HepG2 (cell line): ENCODE results near the gene KCNK10. TPM values are rescaled to one million over a fixed set of nuclear protein-coding genes. Genes with fewer than 3 reads are reported as not detected.

Source experiments
- ATAC-seq: fragments of 200-7000 bp; cut with Tn5 transposase; 3 replicates; pipeline ENCODE4 v1.9.1; 2020; ENCODE audit warnings: mild to moderate bottlenecking, moderate library complexity
- BruUV-seq: library from RNA; stranded (reverse); fragments of 400-500 nt; replicated peaks from 2 replicates; lab custom pipeline; 2021; lab: Mats Ljungman, UMichigan
- CTCF ChIA-PET: fragments of 300-600 bp; formaldehyde crosslinking; extraction: SDS; loops from one replicate; lab custom pipeline; 2021; ENCODE audit warnings: low total read pairs, inconsistent platforms, low intra/inter-chr PET ratio; lab: Yijun Ruan, JAX
- POLR2A ChIA-PET: fragments of 350-600 bp; sonication (Branson Sonifier 250); formaldehyde crosslinking; loops from one replicate; lab custom pipeline; 2020; ENCODE audit warnings: antibody characterized with exemption, inconsistent platforms; lab: Yijun Ruan, JAX
- DNase-seq: peaks from one replicate; pipeline ENCODE4 v3.0.0-alpha.2; 2015; ENCODE audit warnings: low spot score
- FAIRE-seq: peaks from 3 replicates; lab custom pipeline; 2011; peaks lifted over from hg19 to GRCh38; lab: Jason Lieb, UNC
- H2AFZ ChIP-seq: one replicate; pipeline ENCODE4 v1.6.1; 2011; ENCODE audit warnings: low read length, inconsistent platforms
- H3K27ac ChIP-seq: fragments of 300-600 bp; 3 replicates; pipeline ENCODE4 v1.8.0; 2011; ENCODE audit warnings: mixed run types, mild to moderate bottlenecking, mixed read lengths, low read length, inconsistent platforms; ENCODE audit not compliant: insufficient read depth; ENCODE audit errors: extremely low read length
- H3K27me3 ChIP-seq, 2 experiments: fragments of 200-600 bp in 1 of 2; 2 replicates in 1 of 2; 3 replicates in 1 of 2; pipeline versions ENCODE4 v1.6.0 to v1.8.0; 2011; ENCODE audit warnings: low read length in 2 of 2, mild to moderate bottlenecking in 2 of 2, moderate library complexity in 2 of 2, inconsistent platforms in 1 of 2; ENCODE audit not compliant: insufficient read depth in 2 of 2, control insufficient read depth in 1 of 2
- H3K36me3 ChIP-seq, 2 experiments: fragments of 200-600 bp in 1 of 2; replicated peaks in 1 of 2; 2 replicates in 1 of 2; 3 replicates in 1 of 2; pipeline versions ENCODE4 v1.5.1 to v1.8.0; 2011; ENCODE audit warnings: low read length in 2 of 2, inconsistent platforms in 1 of 2; ENCODE audit not compliant: insufficient read depth in 2 of 2, control insufficient read depth in 1 of 2
- H3K4me1 ChIP-seq: 2 replicates; pipeline ENCODE4 v1.5.1; 2012; ENCODE audit warnings: low read length, inconsistent platforms; ENCODE audit not compliant: insufficient read depth
- H3K4me2 ChIP-seq: 2 replicates; pipeline ENCODE4 v1.6.0; 2011; ENCODE audit warnings: low read depth, low read length, inconsistent platforms
- H3K4me3 ChIP-seq, 3 experiments: fragments of 200-600 bp in 1 of 3; sonication (generic), shearing (Covaris generic) in 1 of 3; replicated peaks in 1 of 3; 2 replicates each; pipeline ENCODE4 v1.5.1; 2011 to 2016; ENCODE audit warnings: low read length in 3 of 3, inconsistent platforms in 2 of 3, low read depth in 2 of 3, mild to moderate bottlenecking in 2 of 3, control low read depth in 1 of 3, mixed read lengths in 1 of 3; ENCODE audit not compliant: insufficient read depth in 1 of 3
- H3K79me2 ChIP-seq: one replicate; pipeline ENCODE4 v1.6.1; 2011; ENCODE audit warnings: low read length, inconsistent platforms; ENCODE audit not compliant: insufficient read depth
- H3K9ac ChIP-seq: 2 replicates; pipeline ENCODE4 v1.6.0; 2011; ENCODE audit warnings: mild to moderate bottlenecking, low read depth, low read length, inconsistent platforms; ENCODE audit not compliant: insufficient read depth
- H3K9me3 ChIP-seq: 2 replicates; pipeline ENCODE4 v1.5.1; 2012; ENCODE audit warnings: mild to moderate bottlenecking, low read length
- H4K20me1 ChIP-seq: 2 replicates; pipeline ENCODE4 v1.6.0; 2011; ENCODE audit warnings: inconsistent platforms, mild to moderate bottlenecking, low read length, moderate library complexity; ENCODE audit not compliant: insufficient read depth
- ATRX ChIP-seq: sonication (generic); formaldehyde crosslinking; IDR thresholded peaks from 2 replicates; pipeline ENCODE4 v1.4.0; 2020; ENCODE audit warnings: missing genetic modification reagents, borderline replicate concordance
- CBX1 ChIP-seq: IDR thresholded peaks from one replicate; pipeline ENCODE4 v1.6.1; 2016; ENCODE audit warnings: antibody characterized with exemption, low read depth
- CHD4 ChIP-seq: fragments of 200-600 bp; sonication (generic); IDR thresholded peaks from 2 replicates; pipeline ENCODE4 v1.7.0; 2017; ENCODE audit warnings: mild to moderate bottlenecking, low read length, borderline replicate concordance
- DMAP1 ChIP-seq: IDR thresholded peaks from 2 replicates; pipeline ENCODE4 v1.6.1; 2016
- MAX ChIP-seq: IDR thresholded peaks from 2 replicates; pipeline ENCODE4 v1.6.1; 2012; ENCODE audit warnings: inconsistent platforms
- MTA1 ChIP-seq: sonication (generic); formaldehyde crosslinking; IDR thresholded peaks from 2 replicates; pipeline ENCODE4 v1.4.0; 2020; ENCODE audit warnings: missing genetic modification reagents, mild to moderate bottlenecking, borderline replicate concordance
- SAFB2 ChIP-seq: sonication (generic); formaldehyde crosslinking; IDR thresholded peaks from 2 replicates; pipeline ENCODE4 v1.5.1; 2020; ENCODE audit warnings: missing genetic modification reagents, low read depth, mild to moderate bottlenecking, borderline replicate concordance
- WIZ ChIP-seq: sonication (generic); formaldehyde crosslinking; IDR thresholded peaks from 2 replicates; pipeline ENCODE4 v1.5.1; 2020; ENCODE audit warnings: mild to moderate bottlenecking, missing genetic modification reagents
- ZNF460 ChIP-seq: sonication (generic); formaldehyde crosslinking; IDR thresholded peaks from 2 replicates; pipeline ENCODE4 v1.5.1; 2020; ENCODE audit warnings: missing genetic modification reagents, mild to moderate bottlenecking, borderline replicate concordance
- ZNF501 ChIP-seq: sonication (generic); formaldehyde crosslinking; IDR thresholded peaks from 2 replicates; pipeline ENCODE4 v1.5.1; 2020; ENCODE audit warnings: mild to moderate bottlenecking, moderate library complexity, missing genetic modification reagents
- ZNF563 ChIP-seq: sonication (generic); formaldehyde crosslinking; IDR thresholded peaks from 2 replicates; pipeline ENCODE4 v1.8.0; 2022; ENCODE audit warnings: mild to moderate bottlenecking, moderate library complexity, missing genetic modification reagents
- ZNF572 ChIP-seq: sonication (generic); formaldehyde crosslinking; IDR thresholded peaks from 2 replicates; pipeline ENCODE4 v1.5.1; 2020; ENCODE audit warnings: mild to moderate bottlenecking, missing genetic modification reagents
- ZNF878 ChIP-seq: sonication (generic); formaldehyde crosslinking; IDR thresholded peaks from 2 replicates; pipeline ENCODE4 v1.8.1; 2023; ENCODE audit warnings: mild to moderate bottlenecking, missing genetic modification reagents, moderate library complexity
- ZSCAN12 ChIP-seq: sonication (generic); formaldehyde crosslinking; IDR thresholded peaks from 2 replicates; pipeline ENCODE4 v1.9.0; 2021; ENCODE audit warnings: mild to moderate bottlenecking, missing genetic modification reagents
- WGBS: methylation state at CpG from one replicate; pipeline ENCODE4 v1.1.6; 2017; ENCODE audit warnings: low lambda C conversion rate; 5-methylcytosine and 5-hydroxymethylcytosine counted together
- in situ Hi-C: cut with HindIII; loops from 2 replicates; pipeline ENCODE4 v1.10.0; 2017; ENCODE audit warnings: low pct_unique_long_range_greater_than_20kb; ENCODE audit not compliant: extremely low pct_ligation_motif_present
- intact Hi-C: fragments of 100-400 bp; cut with micrococcal nuclease; formaldehyde crosslinking; loops from one replicate; pipeline ENCODE4 v1.10.0; 2022; ENCODE audit not compliant: unreplicated experiment
- polyA plus RNA-seq, 8 experiments: library from polyadenylated mRNA; depleted of rRNA in 3 of 8; stranded (reverse) in 7 of 8; unstranded in 1 of 8; fragments of >200 nt; fragmentation: Illumina TruSeq in 4 of 8; extraction: Trizol in 4 of 8; gene quantifications; 2 replicates each; pipeline versions ENCODE4 v1.2.1 to v1.2.3, GENCODE V29; 2011 to 2016; ENCODE audit warnings: low read depth in 4 of 8, missing spikeins in 1 of 8, mixed read lengths in 1 of 8; ENCODE audit not compliant: insufficient read depth in 1 of 8
- total RNA-seq, 5 experiments: library from RNA; depleted of rRNA; stranded (reverse); fragments of >200 nt; fragmentation: Illumina TruSeq; extraction: Trizol; gene quantifications; 2 replicates each; pipeline ENCODE4 v1.2.3, GENCODE V29; 2016; ENCODE audit warnings: low read depth in 1 of 5

KCNK10 gene
- total and polyA plus RNA-seq, 2 of the 13 experiments (the other 11 are each of a cell fraction or from before 2014, with no cell fraction given), result not detected

- H3K36me3 ChIP-seq, result no peaks in the 10 kb centered on the region
- H3K4me2 ChIP-seq, result no peak overlapping the region
- no peak overlapping the region for H3K4me3 ChIP-seq
- no peak overlapping the region for H3K27ac ChIP-seq
- H3K9ac ChIP-seq, result no peak overlapping the region
- ChIA-PET POLR2A (no interaction called here), CTCF (no interaction called here)
- H4K20me1 ChIP-seq, result no peaks in the 10 kb centered on the region
- no peak overlapping the region for H2AFZ ChIP-seq
- no peak for ATAC-seq
- no peak for TF ChIP-seq ATRX (CRISPR knock-in tag)
- no peak for TF ChIP-seq MAX
- no peak for TF ChIP-seq ZSCAN12
- TF ChIP-seq ZNF563, result no peak
- TF ChIP-seq ZNF460 (CRISPR knock-in tag), result no peak
- no peak for TF ChIP-seq MTA1
- no peak for TF ChIP-seq CHD4
- TF ChIP-seq ZNF572 (CRISPR knock-in tag), result no peak
- TF ChIP-seq CBX1, result no peak
- no peak for TF ChIP-seq WIZ (CRISPR knock-in tag)
- TF ChIP-seq DMAP1 (CRISPR knock-in tag), result no peak
- no peak for TF ChIP-seq SAFB2 (CRISPR knock-in tag)
- no peak for TF ChIP-seq ZNF878 (CRISPR knock-in tag)
- no peak for TF ChIP-seq ZNF501 (CRISPR knock-in tag)
- in situ Hi-C loops (no loop called here), intact Hi-C loops (no loop called here)
- H3K4me1 ChIP-seq, result no peaks in the 10 kb centered on the region
- no peaks in the 10 kb centered on the region for H3K79me2 ChIP-seq
- H3K9me3 ChIP-seq, result no peaks in the 10 kb centered on the region
- no peak for FAIRE-seq
- WGBS, result 54% methylated on average over 3 of the region's 3 CpGs
- no peak for DNase-seq
- BruUV-seq, result no TSS peak
- H3K27me3 ChIP-seq, result 0 out of 5 replicates have a peak, but pooled peaks cover 0 to 2% of the 10 kb centered on the region in 2 experiments
Measured at GRCh38 chr14:88289996-88290395, 33.1 kb downstream of the KCNK10 start.
